Measurements from ENCODE around the gene SPACA9.

DNA sequence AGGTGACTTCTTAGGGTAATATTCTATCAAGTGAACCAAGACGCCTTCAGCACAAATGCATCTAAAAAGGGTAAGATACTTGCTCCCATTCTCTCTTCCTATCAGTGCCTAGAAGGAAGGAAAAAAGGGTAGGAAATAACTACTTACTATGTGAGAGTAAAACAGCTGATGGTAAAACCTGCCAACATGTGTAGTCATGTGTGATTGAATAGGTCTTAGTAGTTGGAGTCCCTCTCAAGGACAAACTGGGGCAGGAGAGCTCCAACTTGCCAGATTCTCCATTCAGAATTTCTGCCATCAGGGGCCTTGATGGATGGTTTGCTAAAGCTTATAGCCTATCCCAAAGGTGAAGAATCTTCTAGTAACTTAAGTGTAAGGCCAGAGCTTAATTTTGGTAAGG, 60.5 kb downstream of the SPACA9 start:
- TF ChIP-seq, protein P1, sequence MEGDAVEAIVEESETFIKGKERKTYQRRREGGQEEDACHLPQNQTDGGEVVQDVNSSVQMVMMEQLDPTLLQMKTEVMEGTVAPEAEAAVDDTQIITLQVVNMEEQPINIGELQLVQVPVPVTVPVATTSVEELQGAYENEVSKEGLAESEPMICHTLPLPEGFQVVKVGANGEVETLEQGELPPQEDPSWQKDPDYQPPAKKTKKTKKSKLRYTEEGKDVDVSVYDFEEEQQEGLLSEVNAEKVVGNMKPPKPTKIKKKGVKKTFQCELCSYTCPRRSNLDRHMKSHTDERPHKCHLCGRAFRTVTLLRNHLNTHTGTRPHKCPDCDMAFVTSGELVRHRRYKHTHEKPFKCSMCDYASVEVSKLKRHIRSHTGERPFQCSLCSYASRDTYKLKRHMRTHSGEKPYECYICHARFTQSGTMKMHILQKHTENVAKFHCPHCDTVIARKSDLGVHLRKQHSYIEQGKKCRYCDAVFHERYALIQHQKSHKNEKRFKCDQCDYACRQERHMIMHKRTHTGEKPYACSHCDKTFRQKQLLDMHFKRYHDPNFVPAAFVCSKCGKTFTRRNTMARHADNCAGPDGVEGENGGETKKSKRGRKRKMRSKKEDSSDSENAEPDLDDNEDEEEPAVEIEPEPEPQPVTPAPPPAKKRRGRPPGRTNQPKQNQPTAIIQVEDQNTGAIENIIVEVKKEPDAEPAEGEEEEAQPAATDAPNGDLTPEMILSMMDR (IDR thresholded peaks at IDR 0.05; ENCODE audit: low read depth, low read length), result no peak
- TF ChIP-seq MYC (IDR thresholded peaks at IDR 0.05; ENCODE audit: low read depth, low read length) (no peak), POLR2A (IDR thresholded peaks at IDR 0.05; ENCODE audit: extremely low read depth, insufficient read length) (no peak)
- TF ChIP-seq, protein P2, sequence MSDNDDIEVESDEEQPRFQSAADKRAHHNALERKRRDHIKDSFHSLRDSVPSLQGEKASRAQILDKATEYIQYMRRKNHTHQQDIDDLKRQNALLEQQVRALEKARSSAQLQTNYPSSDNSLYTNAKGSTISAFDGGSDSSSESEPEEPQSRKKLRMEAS (IDR thresholded peaks at IDR 0.05; ENCODE audit: low read depth, low read length), result no peak
